ENCODE results near the gene SHCBP1L.

The SHCBP1L gene

GRCh38 chr1:182965861-182966260 is 12.9 kb upstream of the SHCBP1L start:
- Histone ChIP-seq H3K27me3 (ENCODE audit: insufficient read depth, low read length, poor library complexity) (peaks cover 6% of the 10 kb centered on the region), H3K9me3 (ENCODE audit: insufficient read depth, low read length, severe bottlenecking) (no peaks in the 10 kb centered on the region), H3K27ac (ENCODE audit: low read length) (no peak overlapping the region), H3K9ac (ENCODE audit: low read depth, low read length) (no peak overlapping the region), H3K4me2 (ENCODE audit: insufficient read depth, low read length) (no peak overlapping the region), H2AFZ (ENCODE audit: low read depth, low read length) (no peak overlapping the region), H3K36me3 (ENCODE audit: insufficient read depth, low read length) (no peaks in the 10 kb centered on the region), H3K79me2 (ENCODE audit: insufficient read depth, low read length) (no peaks in the 10 kb centered on the region), H3K4me3 (ENCODE audit: low read depth in 1 of 2, low read length in 2 of 2) (no peak overlapping the region), H4K20me1 (ENCODE audit: insufficient read depth, low read length) (no peaks in the 10 kb centered on the region), H3K4me1 (ENCODE audit: insufficient read depth, low read length) (no peaks in the 10 kb centered on the region)
- ATAC-seq (ENCODE audit: insufficient read depth, low read depth) (no peak), DNase-seq (no peak)
- TF ChIP-seq, protein P1, sequence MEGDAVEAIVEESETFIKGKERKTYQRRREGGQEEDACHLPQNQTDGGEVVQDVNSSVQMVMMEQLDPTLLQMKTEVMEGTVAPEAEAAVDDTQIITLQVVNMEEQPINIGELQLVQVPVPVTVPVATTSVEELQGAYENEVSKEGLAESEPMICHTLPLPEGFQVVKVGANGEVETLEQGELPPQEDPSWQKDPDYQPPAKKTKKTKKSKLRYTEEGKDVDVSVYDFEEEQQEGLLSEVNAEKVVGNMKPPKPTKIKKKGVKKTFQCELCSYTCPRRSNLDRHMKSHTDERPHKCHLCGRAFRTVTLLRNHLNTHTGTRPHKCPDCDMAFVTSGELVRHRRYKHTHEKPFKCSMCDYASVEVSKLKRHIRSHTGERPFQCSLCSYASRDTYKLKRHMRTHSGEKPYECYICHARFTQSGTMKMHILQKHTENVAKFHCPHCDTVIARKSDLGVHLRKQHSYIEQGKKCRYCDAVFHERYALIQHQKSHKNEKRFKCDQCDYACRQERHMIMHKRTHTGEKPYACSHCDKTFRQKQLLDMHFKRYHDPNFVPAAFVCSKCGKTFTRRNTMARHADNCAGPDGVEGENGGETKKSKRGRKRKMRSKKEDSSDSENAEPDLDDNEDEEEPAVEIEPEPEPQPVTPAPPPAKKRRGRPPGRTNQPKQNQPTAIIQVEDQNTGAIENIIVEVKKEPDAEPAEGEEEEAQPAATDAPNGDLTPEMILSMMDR (IDR thresholded peaks at IDR 0.05; ENCODE audit: borderline replicate concordance, extremely low read depth, low read length, poor library complexity, severe bottlenecking) = no peak
- TF ChIP-seq EZH2 (IDR thresholded peaks at IDR 0.05; ENCODE audit: borderline replicate concordance, low read depth, low read length, severe bottlenecking) = no peak

GRCh38 chr1:182965096-182965495 is 12.1 kb upstream of the SHCBP1L start:
- H3K27me3 ChIP-seq (ENCODE audit: insufficient read depth, low read length, poor library complexity) = peaks cover 6% of the 10 kb centered on the region
- TF ChIP-seq EZH2 (IDR thresholded peaks at IDR 0.05; ENCODE audit: borderline replicate concordance, low read depth, low read length, severe bottlenecking) = no peak
- TF ChIP-seq, protein P1 (IDR thresholded peaks at IDR 0.05; ENCODE audit: borderline replicate concordance, extremely low read depth, low read length, poor library complexity, severe bottlenecking) = no peak
- H3K4me2 ChIP-seq (ENCODE audit: insufficient read depth, low read length) = no peak overlapping the region
- no peak overlapping the region for H2AFZ ChIP-seq (ENCODE audit: low read depth, low read length)
- no peaks in the 10 kb centered on the region for H3K79me2 ChIP-seq (ENCODE audit: insufficient read depth, low read length)
- H3K4me3 ChIP-seq (ENCODE audit: low read depth in 1 of 2, low read length in 2 of 2) = no peak overlapping the region
- no peaks in the 10 kb centered on the region for H4K20me1 ChIP-seq (ENCODE audit: insufficient read depth, low read length)
- H3K9ac ChIP-seq (ENCODE audit: low read depth, low read length) = no peak overlapping the region
- ATAC-seq (ENCODE audit: insufficient read depth, low read depth) = no peak
- no peak overlapping the region for H3K27ac ChIP-seq (ENCODE audit: low read length)
- no peak for DNase-seq
- no peaks in the 10 kb centered on the region for H3K4me1 ChIP-seq (ENCODE audit: insufficient read depth, low read length)
- H3K36me3 ChIP-seq (ENCODE audit: insufficient read depth, low read length) = no peaks in the 10 kb centered on the region
- H3K9me3 ChIP-seq (ENCODE audit: insufficient read depth, low read length, severe bottlenecking) = no peaks in the 10 kb centered on the region

DNA sequence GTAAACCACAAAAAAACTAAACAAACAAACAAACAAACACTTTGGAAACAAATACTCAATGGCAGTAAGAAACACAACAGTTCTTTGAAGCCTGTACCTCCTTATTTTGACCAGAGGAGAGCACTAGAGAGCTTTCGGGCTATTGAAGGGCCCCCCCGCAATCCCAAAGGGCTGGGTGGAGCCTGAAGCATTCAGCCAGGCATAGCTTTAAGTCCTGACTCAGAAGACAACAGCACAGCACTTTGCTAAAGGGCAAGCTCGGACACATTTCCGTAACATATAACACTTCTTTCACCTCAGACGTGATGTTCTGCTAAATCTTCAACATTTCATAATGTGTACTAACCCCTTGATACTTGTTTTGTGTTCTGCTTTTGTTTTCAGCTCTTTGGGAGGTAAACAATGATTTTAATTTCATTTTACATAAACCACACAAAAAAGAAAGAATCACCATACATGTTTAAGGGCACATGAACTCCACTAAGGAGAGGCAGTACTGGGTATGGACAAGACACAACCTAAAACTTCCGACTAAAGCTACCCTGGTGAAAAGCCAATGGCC is 9.7 kb upstream of the SHCBP1L start:
- Histone ChIP-seq H3K27me3 (ENCODE audit: insufficient read depth, low read length, poor library complexity) (no peaks in the 10 kb centered on the region), H3K4me2 (ENCODE audit: insufficient read depth, low read length) (no peak overlapping the region), H3K79me2 (ENCODE audit: insufficient read depth, low read length) (no peaks in the 10 kb centered on the region), H4K20me1 (ENCODE audit: insufficient read depth, low read length) (no peaks in the 10 kb centered on the region), H3K4me1 (ENCODE audit: insufficient read depth, low read length) (no peaks in the 10 kb centered on the region), H3K36me3 (ENCODE audit: insufficient read depth, low read length) (no peaks in the 10 kb centered on the region), H3K4me3 (ENCODE audit: low read depth in 1 of 2, low read length in 2 of 2) (no peak overlapping the region), H3K27ac (ENCODE audit: low read length) (no peak overlapping the region), H3K9ac (ENCODE audit: low read depth, low read length) (no peak overlapping the region), H2AFZ (ENCODE audit: low read depth, low read length) (no peak overlapping the region), H3K9me3 (ENCODE audit: insufficient read depth, low read length, severe bottlenecking) (no peaks in the 10 kb centered on the region)
- DNase-seq (peak; percentile 24), ATAC-seq (ENCODE audit: insufficient read depth, low read depth) (peak; percentile 83)
- TF ChIP-seq, protein P1 (IDR thresholded peaks at IDR 0.05; ENCODE audit: borderline replicate concordance, extremely low read depth, low read length, poor library complexity, severe bottlenecking) = peak; percentile 74
- TF ChIP-seq EZH2 (IDR thresholded peaks at IDR 0.05; ENCODE audit: borderline replicate concordance, low read depth, low read length, severe bottlenecking) = no peak
